IPS-11a (cell line): Measurements from ENCODE around the gene ARPIN.
"Not testable (repeated sequence)": the region's sequence is repeated elsewhere in the genome, so short reads cannot be mapped to it uniquely, and the experiment has no call there.

Source experiments
- H3K4me3 ChIP-seq: one replicate; pipeline ENCODE4 v1.5.1; 2013; ENCODE audit warnings: low read depth, low read length, control low read depth

The ARPIN gene

GRCh38 chr15:89910891-89911626 is 1.7 kb downstream of the ARPIN start:
- no peak overlapping the region for H3K4me3 ChIP-seq

GRCh38 chr15:89909611-89910010 is 3.1 kb downstream of the ARPIN start:
- no peak overlapping the region for H3K4me3 ChIP-seq

GRCh38 chr15:89908226-89908625 is 4.5 kb downstream of the ARPIN start:
- no peak overlapping the region for H3K4me3 ChIP-seq

- H3K4me3 ChIP-seq, result no peak overlapping the region
These were observed 5.5 kb downstream of the ARPIN start for GRCh38 chr15:89907289-89907688.

- no peak overlapping the region for H3K4me3 ChIP-seq
These were observed 6.8 kb downstream of the ARPIN start for GRCh38 chr15:89905846-89906378.

- no peak overlapping the region for H3K4me3 ChIP-seq
These were observed 8.2 kb downstream of the ARPIN start for GRCh38 chr15:89904519-89904918.

- H3K4me3 ChIP-seq, result no peak overlapping the region
These were observed 9.0 kb downstream of the ARPIN start for GRCh38 chr15:89903858-89904130.

GRCh38 chr15:89903015-89903857 is 9.5 kb downstream of the ARPIN start:
- H3K4me3 ChIP-seq, result no peak overlapping the region

- H3K4me3 ChIP-seq, result no peak overlapping the region
These were observed 11.9 kb downstream of the ARPIN start for GRCh38 chr15:89900849-89901248.

- H3K4me3 ChIP-seq, result no peak overlapping the region
These were observed 12.7 kb downstream of the ARPIN start for GRCh38 chr15:89899951-89900567.

- no peak overlapping the region for H3K4me3 ChIP-seq
These were observed 13.3 kb downstream of the ARPIN start for GRCh38 chr15:89899295-89899945.

- H3K4me3 ChIP-seq, result no peak overlapping the region
These were observed 14.0 kb downstream of the ARPIN start for GRCh38 chr15:89898614-89899294.

- no peak overlapping the region for H3K4me3 ChIP-seq
These were observed 14.6 kb downstream of the ARPIN start for GRCh38 chr15:89898146-89898545.

- H3K4me3 ChIP-seq, result peak within 1 kb of the TSS; percentile 89
These were observed 18.9 kb downstream of the ARPIN start, which contains the start of gene AP3S2 for GRCh38 chr15:89893696-89894447. Gene AP3S2, minus strand, starts transcription at chr15:89893994. Its CDS starts 45 bp downstream, at chr15:89893949.

- H3K4me3 ChIP-seq, result peak overlapping the region; percentile 89
These were observed 19.7 kb downstream of the ARPIN start for GRCh38 chr15:89893027-89893426.

GRCh38 chr15:89888214-89888804 is 24.4 kb downstream of the ARPIN start:
- no peak overlapping the region for H3K4me3 ChIP-seq

GRCh38 chr15:89885611-89886010 is 27.1 kb downstream of the ARPIN start:
- H3K4me3 ChIP-seq, result no peak overlapping the region

GRCh38 chr15:89885179-89885578 is 27.6 kb downstream of the ARPIN start:
- H3K4me3 ChIP-seq, result not testable (repeated sequence)

- H3K4me3 ChIP-seq, result no peak overlapping the region
These were observed 29.2 kb downstream of the ARPIN start for GRCh38 chr15:89883518-89883917.
